Measurements from ENCODE around the gene GART. TPM values are rescaled to one million over a fixed set of nuclear protein-coding genes. Genes with fewer than 3 reads are reported as not detected.
A peak's percentile ranks its signal among the peaks of the same experiment; 100 is the strongest.

Gene GART
- total and polyA plus RNA-seq, 10 of the 15 experiments (the other 5 are each of a cell fraction or from before 2014, with no cell fraction given) = 44.7 to 178 (median 106) TPM

DNA sequence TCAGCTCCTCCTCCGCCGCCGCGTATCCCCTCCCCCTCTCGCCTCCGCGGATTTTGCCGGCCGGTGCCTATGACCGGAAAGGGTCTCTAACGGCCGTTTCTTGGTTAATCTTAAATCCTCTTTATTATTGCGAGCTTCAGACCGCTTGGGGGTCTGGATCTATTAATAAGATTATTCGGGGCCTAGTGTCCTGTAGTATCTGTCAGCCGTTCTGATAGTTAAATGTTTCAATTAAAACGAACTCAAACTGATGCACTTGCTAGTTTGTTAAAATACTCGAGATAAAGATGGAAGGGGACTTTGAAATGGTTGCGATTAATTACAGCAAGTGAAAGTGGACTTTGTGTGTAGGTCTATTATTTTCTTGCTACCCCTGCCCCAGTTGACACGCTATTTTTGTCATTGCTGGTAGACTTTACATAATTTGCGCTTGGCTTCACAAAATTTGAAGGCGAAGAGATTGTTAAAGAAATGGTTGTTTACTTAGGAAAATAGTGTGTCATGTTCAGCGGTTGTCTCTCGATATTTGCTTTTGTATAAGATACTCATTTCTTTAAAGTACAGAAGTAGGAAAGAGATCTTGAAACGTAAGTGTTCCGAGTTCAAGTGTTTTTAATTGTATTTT is 1.7 kb upstream of the GART start:
- H3K4me3 ChIP-seq = peak overlapping the region; percentile 81
- DNase-seq (ENCODE audit: low read depth, low spot score) = no peak
- CTCF ChIA-PET = interaction anchor here (0.6 to 2.5 kb wide), 8 partner anchors 14 to 404 kb away, joined by 3 to 12 read pairs (median 4); partner anchors contain the start of gene DONSON
- no peak for FAIRE-seq
- RAD21 ChIA-PET (ENCODE audit: unreplicated experiment) = interaction anchor here (0.6 to 1.0 kb wide), 3 partner anchors 24 to 64 kb away, joined by 3 to 5 read pairs (median 3); partner anchors contain the start of genes DNAJC28 and TMEM50B
- POLR2A ChIA-PET = interaction anchor here (0.6 to 3.0 kb wide), 10 partner anchors 13 to 1186 kb away, joined by 3 to 13 read pairs (median 4); partner anchors contain the start of genes DNAJC28, SYNJ1 and TMEM50B
- H4K20me1 ChIP-seq (ENCODE audit: control insufficient read depth, insufficient read depth) = peaks cover 2% of the 10 kb centered on the region; the same call in 1 of the 2 replicates
- ATAC-seq = peak; percentile 49
- WGBS (ENCODE audit: insufficient coverage, insufficient replicate concordance, low lambda C conversion rate, missing lambda C conversion rate) = 1% methylated on average over 26 of the region's 26 CpGs
- no peaks in the 10 kb centered on the region for H3K4me1 ChIP-seq (ENCODE audit: control insufficient read depth, insufficient read depth, low read length)
- H3K4me2 ChIP-seq (ENCODE audit: control insufficient read depth, insufficient read depth) = peak overlapping the region; percentile 70
- H3K27ac ChIP-seq (ENCODE audit: control insufficient read depth, insufficient read depth) = peak overlapping the region; percentile 100
- H3K36me3 ChIP-seq (ENCODE audit: control insufficient read depth in 2 of 2, insufficient read depth in 2 of 2, low read length in 1 of 2) = peaks cover 0 to 10% of the 10 kb centered on the region in 2 experiments; a peak in 2 of 4 replicates
- in situ Hi-C loops (cut with MboI) (no loop called here), intact Hi-C loops (cut with micrococcal nuclease; ENCODE audit: unreplicated experiment) (loop anchor here (5.0 to 10.0 kb wide), 5 partner anchors 44 to 771 kb away; partner anchors contain the start of genes DONSON, IFNGR2 and PAXBP1)
- H2AFZ ChIP-seq (ENCODE audit: control insufficient read depth, low read depth, low read length) = no peak overlapping the region
- SMC1A ChIA-PET (ENCODE audit: uncharacterized antibody, unreplicated experiment) = interaction anchor here (0.7 to 4.1 kb wide), 8 partner anchors 8 to 312 kb away, joined by 3 to 23 read pairs (median 4); partner anchors contain the start of gene DNAJC28
- H3K9ac ChIP-seq (ENCODE audit: control insufficient read depth, insufficient read depth, low read length) = peak overlapping the region; percentile 100
- no peaks in the 10 kb centered on the region; the same call in 2 of the 3 replicates for H3K9me3 ChIP-seq (replicated peaks; ENCODE audit: control insufficient read depth, insufficient read depth, low read length)
- no TSS peak for BruUV-seq (replicated peaks)
- peaks cover 86% of the 10 kb centered on the region for H3K79me2 ChIP-seq (ENCODE audit: control insufficient read depth, insufficient read depth, low read length)
- no peaks in the 10 kb centered on the region for H3K27me3 ChIP-seq (replicated peaks in 1 of 2; ENCODE audit: control insufficient read depth in 2 of 2, insufficient read depth in 2 of 2, low read length in 1 of 2)
- TF ChIP-seq EGR1 (IDR thresholded peaks at IDR 0.05; ENCODE audit: borderline replicate concordance in 1 of 2, low read depth in 2 of 2, low read length in 2 of 2) (peak in 1 of 2 experiments; percentile 80; a peak in 2 of 3 replicates), FOXM1 (IDR thresholded peaks at IDR 0.05; ENCODE audit: low read depth, low read length) (0 out of 2 replicates have a peak, but pooled peaks have one; percentile 39), NFYA (IDR thresholded peaks at IDR 0.05; ENCODE audit: borderline replicate concordance, low read depth, low read length) (no peak), TAF1 (IDR thresholded peaks at IDR 0.05; ENCODE audit: borderline replicate concordance, low read depth, low read length) (no peak), SMAD1 (IDR thresholded peaks at IDR 0.05; ENCODE audit: low read depth, partially characterized antibody) (no peak), SREBF1 (IDR thresholded peaks at IDR 0.05; ENCODE audit: low read length) (no peak), SPI1 (IDR thresholded peaks at IDR 0.05; ENCODE audit: borderline replicate concordance, insufficient read depth, low read depth, low read length) (no peak)
- TF ChIP-seq, protein P1, sequence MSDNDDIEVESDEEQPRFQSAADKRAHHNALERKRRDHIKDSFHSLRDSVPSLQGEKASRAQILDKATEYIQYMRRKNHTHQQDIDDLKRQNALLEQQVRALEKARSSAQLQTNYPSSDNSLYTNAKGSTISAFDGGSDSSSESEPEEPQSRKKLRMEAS (IDR thresholded peaks at IDR 0.05; ENCODE audit: low read depth, low read length) = 0 out of 2 replicates have a peak, but pooled peaks have one; percentile 11
- TF ChIP-seq, protein P2, sequence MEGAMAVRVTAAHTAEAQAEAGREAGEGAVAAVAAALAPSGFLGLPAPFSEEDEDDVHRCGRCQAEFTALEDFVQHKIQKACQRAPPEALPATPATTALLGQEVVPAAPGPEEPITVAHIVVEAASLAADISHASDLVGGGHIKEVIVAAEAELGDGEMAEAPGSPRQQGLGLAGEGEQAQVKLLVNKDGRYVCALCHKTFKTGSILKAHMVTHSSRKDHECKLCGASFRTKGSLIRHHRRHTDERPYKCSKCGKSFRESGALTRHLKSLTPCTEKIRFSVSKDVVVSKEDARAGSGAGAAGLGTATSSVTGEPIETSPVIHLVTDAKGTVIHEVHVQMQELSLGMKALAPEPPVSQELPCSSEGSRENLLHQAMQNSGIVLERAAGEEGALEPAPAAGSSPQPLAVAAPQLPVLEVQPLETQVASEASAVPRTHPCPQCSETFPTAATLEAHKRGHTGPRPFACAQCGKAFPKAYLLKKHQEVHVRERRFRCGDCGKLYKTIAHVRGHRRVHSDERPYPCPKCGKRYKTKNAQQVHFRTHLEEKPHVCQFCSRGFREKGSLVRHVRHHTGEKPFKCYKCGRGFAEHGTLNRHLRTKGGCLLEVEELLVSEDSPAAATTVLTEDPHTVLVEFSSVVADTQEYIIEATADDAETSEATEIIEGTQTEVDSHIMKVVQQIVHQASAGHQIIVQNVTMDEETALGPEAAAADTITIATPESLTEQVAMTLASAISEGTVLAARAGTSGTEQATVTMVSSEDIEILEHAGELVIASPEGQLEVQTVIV (IDR thresholded peaks at IDR 0.05; ENCODE audit: borderline replicate concordance, partially characterized antibody) = no peak
- TF ChIP-seq, protein P3, sequence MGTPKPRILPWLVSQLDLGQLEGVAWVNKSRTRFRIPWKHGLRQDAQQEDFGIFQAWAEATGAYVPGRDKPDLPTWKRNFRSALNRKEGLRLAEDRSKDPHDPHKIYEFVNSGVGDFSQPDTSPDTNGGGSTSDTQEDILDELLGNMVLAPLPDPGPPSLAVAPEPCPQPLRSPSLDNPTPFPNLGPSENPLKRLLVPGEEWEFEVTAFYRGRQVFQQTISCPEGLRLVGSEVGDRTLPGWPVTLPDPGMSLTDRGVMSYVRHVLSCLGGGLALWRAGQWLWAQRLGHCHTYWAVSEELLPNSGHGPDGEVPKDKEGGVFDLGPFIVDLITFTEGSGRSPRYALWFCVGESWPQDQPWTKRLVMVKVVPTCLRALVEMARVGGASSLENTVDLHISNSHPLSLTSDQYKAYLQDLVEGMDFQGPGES (IDR thresholded peaks at IDR 0.05) = no peak
- TF ChIP-seq, protein P4, sequence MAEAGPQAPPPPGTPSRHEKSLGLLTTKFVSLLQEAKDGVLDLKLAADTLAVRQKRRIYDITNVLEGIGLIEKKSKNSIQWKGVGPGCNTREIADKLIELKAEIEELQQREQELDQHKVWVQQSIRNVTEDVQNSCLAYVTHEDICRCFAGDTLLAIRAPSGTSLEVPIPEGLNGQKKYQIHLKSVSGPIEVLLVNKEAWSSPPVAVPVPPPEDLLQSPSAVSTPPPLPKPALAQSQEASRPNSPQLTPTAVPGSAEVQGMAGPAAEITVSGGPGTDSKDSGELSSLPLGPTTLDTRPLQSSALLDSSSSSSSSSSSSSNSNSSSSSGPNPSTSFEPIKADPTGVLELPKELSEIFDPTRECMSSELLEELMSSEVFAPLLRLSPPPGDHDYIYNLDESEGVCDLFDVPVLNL (IDR thresholded peaks at IDR 0.05; ENCODE audit: low read depth, low read length) = 0 out of 2 replicates have a peak, but pooled peaks have one; percentile 18
- TF ChIP-seq, protein P5, sequence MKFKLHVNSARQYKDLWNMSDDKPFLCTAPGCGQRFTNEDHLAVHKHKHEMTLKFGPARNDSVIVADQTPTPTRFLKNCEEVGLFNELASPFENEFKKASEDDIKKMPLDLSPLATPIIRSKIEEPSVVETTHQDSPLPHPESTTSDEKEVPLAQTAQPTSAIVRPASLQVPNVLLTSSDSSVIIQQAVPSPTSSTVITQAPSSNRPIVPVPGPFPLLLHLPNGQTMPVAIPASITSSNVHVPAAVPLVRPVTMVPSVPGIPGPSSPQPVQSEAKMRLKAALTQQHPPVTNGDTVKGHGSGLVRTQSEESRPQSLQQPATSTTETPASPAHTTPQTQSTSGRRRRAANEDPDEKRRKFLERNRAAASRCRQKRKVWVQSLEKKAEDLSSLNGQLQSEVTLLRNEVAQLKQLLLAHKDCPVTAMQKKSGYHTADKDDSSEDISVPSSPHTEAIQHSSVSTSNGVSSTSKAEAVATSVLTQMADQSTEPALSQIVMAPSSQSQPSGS (IDR thresholded peaks at IDR 0.05; ENCODE audit: low read length) = 0 out of 2 replicates have a peak, but pooled peaks have one; percentile 21
- TF ChIP-seq, protein P6, sequence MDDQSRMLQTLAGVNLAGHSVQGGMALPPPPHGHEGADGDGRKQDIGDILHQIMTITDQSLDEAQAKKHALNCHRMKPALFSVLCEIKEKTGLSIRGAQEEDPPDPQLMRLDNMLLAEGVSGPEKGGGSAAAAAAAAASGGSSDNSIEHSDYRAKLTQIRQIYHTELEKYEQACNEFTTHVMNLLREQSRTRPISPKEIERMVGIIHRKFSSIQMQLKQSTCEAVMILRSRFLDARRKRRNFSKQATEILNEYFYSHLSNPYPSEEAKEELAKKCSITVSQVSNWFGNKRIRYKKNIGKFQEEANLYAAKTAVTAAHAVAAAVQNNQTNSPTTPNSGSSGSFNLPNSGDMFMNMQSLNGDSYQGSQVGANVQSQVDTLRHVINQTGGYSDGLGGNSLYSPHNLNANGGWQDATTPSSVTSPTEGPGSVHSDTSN (IDR thresholded peaks at IDR 0.05; ENCODE audit: insufficient replicate concordance, low read depth, low read length) = no peak

Data from GM12878 (cell line).